ENCODE data around the gene NLN.
"Not testable (repeated sequence)": the region's sequence is repeated elsewhere in the genome, so short reads cannot be mapped to it uniquely, and the experiment has no call there.

- TF ChIP-seq ZMAT5 (CRISPR knock-in tag; IDR thresholded peaks at IDR 0.05; ENCODE audit: borderline replicate concordance, low read depth); ETV6 (CRISPR knock-in tag; conservative IDR thresholded peaks at IDR 0.05); ZSCAN12 (CRISPR knock-in tag; IDR thresholded peaks at IDR 0.05); MYC (CRISPR knock-in tag; IDR thresholded peaks at IDR 0.05; ENCODE audit: borderline replicate concordance); POLR2A (IDR thresholded peaks at IDR 0.05; ENCODE audit: insufficient read depth in 1 of 2, low read depth in 2 of 2, low read length in 2 of 2); ZNF558 (CRISPR knock-in tag; IDR thresholded peaks at IDR 0.05; ENCODE audit: borderline replicate concordance); SP1 (IDR thresholded peaks at IDR 0.05); SP1 (CRISPR knock-in tag; IDR thresholded peaks at IDR 0.05); CTCF (CRISPR knock-in tag; IDR thresholded peaks at IDR 0.05); ATF6 (CRISPR knock-in tag; conservative IDR thresholded peaks at IDR 0.05); THYN1 (CRISPR knock-in tag; IDR thresholded peaks at IDR 0.05; ENCODE audit: borderline replicate concordance, low read depth); ZBTB33 (CRISPR knock-in tag; IDR thresholded peaks at IDR 0.05); NFKBIZ (CRISPR knock-in tag; IDR thresholded peaks at IDR 0.05): not testable (repeated sequence)
- TF ChIP-seq, protein P1, sequence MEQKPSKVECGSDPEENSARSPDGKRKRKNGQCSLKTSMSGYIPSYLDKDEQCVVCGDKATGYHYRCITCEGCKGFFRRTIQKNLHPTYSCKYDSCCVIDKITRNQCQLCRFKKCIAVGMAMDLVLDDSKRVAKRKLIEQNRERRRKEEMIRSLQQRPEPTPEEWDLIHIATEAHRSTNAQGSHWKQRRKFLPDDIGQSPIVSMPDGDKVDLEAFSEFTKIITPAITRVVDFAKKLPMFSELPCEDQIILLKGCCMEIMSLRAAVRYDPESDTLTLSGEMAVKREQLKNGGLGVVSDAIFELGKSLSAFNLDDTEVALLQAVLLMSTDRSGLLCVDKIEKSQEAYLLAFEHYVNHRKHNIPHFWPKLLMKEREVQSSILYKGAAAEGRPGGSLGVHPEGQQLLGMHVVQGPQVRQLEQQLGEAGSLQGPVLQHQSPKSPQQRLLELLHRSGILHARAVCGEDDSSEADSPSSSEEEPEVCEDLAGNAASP (CRISPR knock-in tag; IDR thresholded peaks at IDR 0.05; ENCODE audit: borderline replicate concordance), result not testable (repeated sequence)
These were observed 45.9 kb upstream of the NLN start for GRCh38 chr5:65676056-65676455.

Data from HepG2 (cell line).